ENCODE measurements around the gene NOVA2. TPM values are rescaled to one million over a fixed set of nuclear protein-coding genes. Genes with fewer than 3 reads are reported as not detected.

Gene NOVA2
- total RNA-seq, 1 experiment from 2014 or later = 0.35 TPM

DNA sequence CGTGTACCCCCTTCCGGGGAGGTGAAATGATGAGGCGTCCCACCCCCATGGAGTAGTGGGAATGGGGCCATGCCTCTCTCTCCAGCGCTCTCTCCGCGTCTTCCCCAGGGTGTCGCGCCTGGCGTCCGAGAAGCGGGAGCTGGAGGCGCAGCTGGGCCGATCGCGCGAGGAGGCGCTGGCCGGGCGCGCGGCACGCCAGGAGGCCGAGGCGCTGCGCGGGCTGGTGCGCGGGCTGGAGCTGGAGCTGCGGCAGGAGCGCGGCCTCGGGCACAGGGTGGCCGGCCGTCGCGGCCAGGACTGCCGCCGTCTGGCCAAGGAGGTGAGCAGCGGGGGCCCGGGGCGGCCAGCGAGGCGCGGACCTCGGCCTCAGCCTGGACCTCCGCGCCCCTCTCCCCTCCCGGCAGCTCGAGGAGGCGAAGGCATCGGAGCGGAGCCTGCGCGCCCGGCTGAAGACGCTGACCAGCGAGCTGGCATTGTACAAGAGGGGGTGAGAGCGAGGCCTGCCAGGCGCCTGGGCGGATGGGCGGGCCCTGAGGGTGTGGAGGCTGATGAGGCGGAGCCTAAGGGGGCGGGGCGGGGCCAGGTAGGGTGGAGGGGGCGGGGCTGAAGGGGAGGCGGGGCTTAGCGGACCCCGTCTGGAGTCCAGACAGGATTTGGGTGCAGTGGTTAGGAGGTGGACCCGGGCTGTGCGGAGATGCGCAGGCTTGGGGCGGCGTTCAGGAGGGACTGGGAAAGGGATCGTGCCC is 41.4 kb upstream of the NOVA2 start:
- Histone ChIP-seq H3K36me3 (replicated peaks; ENCODE audit: control insufficient read depth, insufficient read depth, low read length) (no peaks in the 10 kb centered on the region; the same call in 1 of the 2 replicates), H3K27me3 (ENCODE audit: control insufficient read depth, insufficient read depth, low read length) (peaks cover 24% of the 10 kb centered on the region), H3K4me3 (ENCODE audit: insufficient read depth, low read depth, low read length) (peak overlapping the region; percentile 45)
- peak; percentile 99 for DNase-seq

DNA sequence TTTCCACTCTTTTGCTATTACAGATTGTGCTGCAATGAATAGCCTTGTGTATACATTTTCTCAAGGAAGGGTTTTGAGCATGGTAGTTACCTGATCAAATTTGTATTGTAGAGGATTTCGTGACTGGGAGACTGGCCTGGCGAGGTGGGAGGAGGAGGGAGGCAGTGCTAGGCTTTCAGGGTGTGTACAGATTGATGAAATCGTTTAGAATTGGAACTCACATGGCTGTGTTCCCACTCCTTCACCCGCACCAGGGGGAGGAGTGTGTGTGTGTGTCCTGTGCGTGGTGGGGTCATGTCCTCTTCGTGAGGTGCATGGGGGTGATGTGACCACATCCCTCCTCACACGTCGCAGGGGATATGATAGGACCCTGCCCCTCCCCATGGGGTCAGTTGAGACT is 40.9 kb upstream of the NOVA2 start:
- H3K36me3 ChIP-seq (replicated peaks; ENCODE audit: control insufficient read depth, insufficient read depth, low read length) = no peaks in the 10 kb centered on the region; the same call in 1 of the 2 replicates

DNA sequence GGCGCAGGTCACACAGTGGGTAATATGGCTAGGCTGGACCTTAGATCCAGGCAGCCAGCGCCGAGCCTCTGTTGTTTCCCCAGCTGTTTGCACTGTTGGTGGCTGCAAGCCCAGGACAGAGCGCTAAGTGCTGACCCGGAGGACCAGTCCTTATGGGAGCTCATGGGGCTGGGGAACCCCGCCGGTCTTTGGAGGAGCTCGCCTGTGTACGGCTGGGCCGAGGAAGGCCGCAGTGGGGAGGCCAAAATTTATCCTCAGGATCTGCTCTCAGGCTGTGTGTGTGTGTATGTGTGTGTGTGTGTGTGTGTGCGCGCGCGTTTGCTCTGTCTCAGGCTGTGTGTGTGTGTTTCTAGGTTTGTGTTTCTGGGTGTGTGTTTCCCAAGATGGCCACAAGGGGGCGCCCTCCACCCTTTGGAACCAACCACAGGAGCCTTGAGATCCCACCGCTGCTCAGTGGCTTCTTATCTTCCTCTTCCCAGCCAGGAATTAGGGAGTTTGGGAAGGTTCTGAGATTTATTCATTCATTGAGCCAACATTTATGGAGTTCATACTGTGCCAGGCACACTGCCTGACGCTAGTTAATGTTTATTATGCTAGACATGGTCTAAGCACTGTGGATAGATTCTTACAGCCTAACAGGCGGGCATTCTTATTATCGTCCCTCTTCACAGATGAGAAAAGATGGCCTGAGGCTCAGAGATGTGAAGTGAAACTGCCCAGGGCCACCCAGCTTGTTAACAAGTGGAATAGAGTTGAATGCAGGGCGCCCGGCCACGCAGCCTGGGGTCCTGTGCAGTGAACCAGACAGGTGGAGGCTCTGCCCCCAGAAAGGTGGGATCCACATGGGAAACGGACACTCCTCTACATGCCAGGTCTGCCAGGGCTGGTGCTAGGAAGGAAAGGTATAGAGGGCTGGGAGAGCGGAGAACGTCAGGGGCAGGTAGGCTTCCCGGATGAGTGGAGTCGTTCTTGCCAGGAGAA is 36.2 kb upstream of the NOVA2 start:
- Histone ChIP-seq H3K4me3 (ENCODE audit: insufficient read depth, low read depth, low read length) (no peak overlapping the region), H3K27me3 (ENCODE audit: control insufficient read depth, insufficient read depth, low read length) (peaks cover 8% of the 10 kb centered on the region), H3K36me3 (replicated peaks; ENCODE audit: control insufficient read depth, insufficient read depth, low read length) (peaks cover 2% of the 10 kb centered on the region)
- DNase-seq = peak; percentile 89

More for the DNA sequence above, 40.9 kb upstream of the NOVA2 start:
- DNase-seq = no peak
- Histone ChIP-seq H3K27me3 (ENCODE audit: control insufficient read depth, insufficient read depth, low read length) (peaks cover 24% of the 10 kb centered on the region), H3K4me3 (ENCODE audit: insufficient read depth, low read depth, low read length) (peak overlapping the region; percentile 45)

DNA sequence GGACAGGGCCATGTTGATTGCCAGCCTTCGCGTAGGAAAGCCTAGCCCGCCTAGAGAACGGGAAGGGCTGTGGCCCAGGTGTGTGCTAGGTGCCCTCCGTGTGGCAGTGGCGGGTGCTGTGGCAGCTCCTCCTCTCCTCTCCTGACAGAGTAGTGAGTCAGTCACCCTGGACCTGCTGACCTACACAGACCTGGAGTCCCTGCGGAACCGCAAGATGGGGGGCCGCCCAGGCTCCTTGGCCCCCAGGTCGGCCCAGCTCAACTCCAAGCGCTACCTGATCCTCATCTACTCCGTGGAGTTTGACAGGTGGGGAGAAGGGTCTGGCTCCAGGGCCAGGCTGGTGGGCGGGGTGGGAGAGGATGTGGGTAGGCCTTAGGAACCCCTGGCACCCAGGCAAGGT is 32.7 kb upstream of the NOVA2 start:
- H3K27me3 ChIP-seq (ENCODE audit: control insufficient read depth, insufficient read depth, low read length) = no peaks in the 10 kb centered on the region
- no peak for DNase-seq
- H3K4me3 ChIP-seq (ENCODE audit: insufficient read depth, low read depth, low read length) = no peak overlapping the region
- peaks cover 3% of the 10 kb centered on the region for H3K36me3 ChIP-seq (replicated peaks; ENCODE audit: control insufficient read depth, insufficient read depth, low read length)

DNA sequence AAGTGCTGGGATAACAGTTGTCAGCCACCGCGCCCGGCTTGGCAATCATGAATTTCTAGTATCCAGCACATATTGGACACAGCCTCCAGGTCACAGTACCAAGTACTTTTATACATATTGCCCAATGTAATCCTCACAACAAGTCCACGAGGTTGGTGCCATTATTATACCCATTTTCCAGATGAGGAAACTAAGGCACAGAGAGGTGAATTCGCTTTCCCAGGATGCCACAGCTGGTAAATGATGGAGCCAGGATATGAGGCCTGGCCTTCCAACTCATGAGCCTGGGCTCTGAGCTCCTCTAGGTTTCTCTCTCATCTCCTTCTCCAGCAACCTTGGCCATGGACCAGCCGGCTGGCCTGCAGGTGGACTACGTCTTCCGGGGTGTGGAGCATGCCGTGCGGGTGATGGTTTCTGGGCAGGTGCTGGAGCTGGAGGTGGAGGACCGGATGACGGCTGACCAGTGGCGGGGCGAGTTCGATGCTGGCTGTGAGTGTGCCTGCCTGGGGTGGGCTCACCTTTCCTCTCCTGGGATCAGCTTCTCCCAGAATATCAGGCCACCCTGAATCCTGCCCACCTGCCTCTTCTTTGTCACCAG is 29.1 kb upstream of the NOVA2 start:
- Histone ChIP-seq H3K36me3 (replicated peaks; ENCODE audit: control insufficient read depth, insufficient read depth, low read length) (peaks cover 3% of the 10 kb centered on the region; the same call in 1 of the 2 replicates), H3K4me3 (ENCODE audit: insufficient read depth, low read depth, low read length) (no peak overlapping the region), H3K27me3 (ENCODE audit: control insufficient read depth, insufficient read depth, low read length) (peaks cover 5% of the 10 kb centered on the region; the same call in 1 of the 2 replicates)
- no peak for DNase-seq

DNA sequence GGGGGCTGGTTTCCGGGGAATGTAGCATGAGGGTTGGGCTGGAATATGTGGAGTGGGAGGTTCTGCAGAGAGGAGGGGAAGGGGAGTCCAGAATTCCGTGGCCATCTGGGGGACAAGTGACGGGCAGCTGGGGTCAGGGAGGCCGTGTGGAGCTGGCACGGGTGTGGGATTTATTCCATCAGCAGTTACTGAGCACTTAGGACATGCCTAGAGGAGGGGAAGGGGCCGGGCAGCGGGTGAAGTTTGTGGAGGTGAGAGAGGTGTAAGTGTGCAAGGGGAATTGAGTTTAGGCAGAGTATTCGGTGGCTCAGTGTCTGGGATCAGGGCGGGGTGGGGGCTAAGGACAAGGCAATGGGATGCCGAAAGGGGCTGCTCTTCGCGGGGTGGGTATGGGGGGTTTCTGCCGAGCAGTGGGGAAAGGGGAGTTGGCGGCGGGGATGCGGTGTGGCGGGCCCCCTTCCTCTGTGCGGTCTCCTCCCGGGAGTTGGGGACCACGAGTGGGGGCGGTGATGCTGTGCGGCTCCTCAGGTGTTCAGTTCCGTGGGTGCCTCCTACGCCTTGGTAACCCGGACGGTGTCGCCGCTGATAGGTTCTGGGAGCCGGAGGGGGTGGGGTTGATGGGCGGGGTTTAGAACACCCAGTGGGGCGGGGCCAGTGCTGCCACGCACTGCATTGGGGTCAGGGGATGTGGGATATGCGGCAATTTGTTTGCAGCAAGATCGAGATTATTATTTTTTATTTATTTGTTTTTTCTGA is 27.0 kb upstream of the NOVA2 start:
- DNase-seq = peak; percentile 96
- Histone ChIP-seq H3K36me3 (replicated peaks; ENCODE audit: control insufficient read depth, insufficient read depth, low read length) (peaks cover 4% of the 10 kb centered on the region), H3K27me3 (ENCODE audit: control insufficient read depth, insufficient read depth, low read length) (peaks cover 5% of the 10 kb centered on the region; the same call in 1 of the 2 replicates), H3K4me3 (ENCODE audit: insufficient read depth, low read depth, low read length) (peak overlapping the region; percentile 58)

DNA sequence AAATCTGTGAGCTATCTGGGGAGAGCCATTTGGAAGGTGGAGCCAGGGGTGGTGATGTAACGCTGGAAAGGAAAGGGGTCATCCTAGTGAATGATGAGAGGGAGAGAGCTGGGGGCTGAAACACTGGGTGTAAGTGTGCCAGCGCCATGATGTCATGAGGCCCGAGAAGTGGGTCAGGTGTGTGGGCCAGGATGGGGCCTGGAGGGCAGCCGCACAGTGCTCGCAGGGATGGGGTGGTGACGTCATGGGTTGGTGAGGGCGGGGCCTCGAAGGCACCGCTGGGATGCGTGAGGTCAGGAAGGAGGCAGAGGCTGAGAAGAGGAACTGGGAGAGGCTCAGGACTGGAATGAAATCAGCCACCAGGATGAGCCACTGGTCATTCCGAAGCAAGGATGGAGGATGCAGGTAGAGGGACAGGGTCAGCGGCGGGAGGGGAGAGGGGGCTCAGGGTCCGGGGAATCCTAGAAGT is 26.0 kb upstream of the NOVA2 start:
- Histone ChIP-seq H3K36me3 (replicated peaks; ENCODE audit: control insufficient read depth, insufficient read depth, low read length) (peaks cover 4% of the 10 kb centered on the region), H3K4me3 (ENCODE audit: insufficient read depth, low read depth, low read length) (peak overlapping the region; percentile 58; the same call in 1 of the 2 replicates), H3K27me3 (ENCODE audit: control insufficient read depth, insufficient read depth, low read length) (peaks cover 5% of the 10 kb centered on the region; the same call in 1 of the 2 replicates)
- DNase-seq = peak; percentile 91

DNA sequence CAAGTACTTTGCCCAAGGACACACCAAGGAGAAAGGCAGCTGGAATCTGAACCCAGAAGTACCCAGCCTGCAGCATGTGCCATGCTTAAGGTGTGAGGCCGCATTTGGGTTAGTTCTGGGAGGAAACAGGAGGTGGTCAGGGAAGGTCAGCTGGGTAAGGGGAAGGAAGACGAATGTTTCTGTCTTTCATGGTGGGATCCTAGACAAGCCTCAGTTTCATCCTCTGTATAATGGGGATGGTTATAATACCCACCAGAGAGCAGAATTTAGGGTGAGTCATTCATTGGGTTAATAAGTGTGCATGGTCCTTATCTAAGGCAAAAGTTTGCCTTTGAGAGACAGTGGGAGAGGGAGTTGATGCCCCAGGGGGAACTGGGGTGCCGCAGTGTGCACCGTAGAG is 25.2 kb upstream of the NOVA2 start:
- Histone ChIP-seq H3K27me3 (ENCODE audit: control insufficient read depth, insufficient read depth, low read length) (peaks cover 5% of the 10 kb centered on the region; the same call in 1 of the 2 replicates), H3K4me3 (ENCODE audit: insufficient read depth, low read depth, low read length) (no peak overlapping the region), H3K36me3 (replicated peaks; ENCODE audit: control insufficient read depth, insufficient read depth, low read length) (peaks cover 4% of the 10 kb centered on the region)
- no peak for DNase-seq

DNA sequence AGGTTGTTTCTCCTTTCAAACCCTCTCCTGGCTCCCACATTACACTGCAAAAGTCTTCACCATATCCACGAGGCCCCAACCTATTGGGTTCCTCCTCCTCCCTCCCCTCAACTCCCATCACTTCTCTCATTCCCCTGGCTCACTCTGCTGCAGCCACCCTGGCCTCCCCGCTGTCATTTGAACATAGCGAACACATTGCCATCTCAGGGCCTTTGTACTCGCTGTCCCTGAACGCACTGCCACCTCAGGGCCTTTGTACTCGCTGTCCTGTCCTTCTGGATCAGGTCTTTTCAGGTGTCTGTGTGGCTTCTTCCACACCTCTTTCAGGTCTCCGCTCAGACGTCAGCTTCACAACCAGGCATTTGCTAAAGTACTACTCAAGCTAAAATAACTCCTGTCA is 23.3 kb upstream of the NOVA2 start:
- DNase-seq = no peak

DNA sequence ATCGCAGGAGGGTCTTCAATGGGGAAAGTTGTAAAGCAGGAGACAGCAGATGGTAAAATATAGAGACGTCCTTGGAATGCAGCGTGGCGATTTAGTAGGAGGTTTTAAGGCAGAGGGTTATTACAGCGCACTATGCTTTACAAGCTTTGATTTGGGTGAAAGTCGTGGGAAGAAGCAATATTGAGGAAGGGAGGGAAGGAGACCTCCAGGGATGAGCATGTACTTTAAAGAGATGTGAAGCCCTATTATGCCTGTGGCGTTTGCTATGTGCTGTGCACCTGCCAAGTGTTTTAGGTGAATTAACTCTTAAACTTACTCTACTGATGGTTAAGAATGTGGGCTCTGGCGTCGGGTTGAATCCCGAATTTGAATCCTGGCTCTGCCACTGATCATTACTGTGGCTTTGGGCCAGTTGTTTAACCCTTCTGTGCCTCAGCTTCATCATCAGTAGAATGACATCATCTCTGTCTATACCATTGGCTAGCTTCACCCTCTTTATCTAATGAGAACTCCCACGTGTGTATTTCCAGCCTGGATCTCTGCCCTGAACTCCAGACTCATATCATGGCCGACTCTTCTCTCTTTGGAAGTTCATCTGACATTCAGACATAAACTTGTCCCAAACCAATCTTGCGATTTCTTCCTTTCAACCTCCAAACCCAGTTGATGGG is 22.2 kb upstream of the NOVA2 start:
- no peak for DNase-seq
- H3K4me3 ChIP-seq (ENCODE audit: insufficient read depth, low read depth, low read length) = peak overlapping the region; percentile 61
- peaks cover 3% of the 10 kb centered on the region for H3K36me3 ChIP-seq (replicated peaks; ENCODE audit: control insufficient read depth, insufficient read depth, low read length)
- peaks cover 5% of the 10 kb centered on the region; the same call in 1 of the 2 replicates for H3K27me3 ChIP-seq (ENCODE audit: control insufficient read depth, insufficient read depth, low read length)

More for the DNA sequence above, 23.3 kb upstream of the NOVA2 start:
- peaks cover 5% of the 10 kb centered on the region; the same call in 1 of the 2 replicates for H3K27me3 ChIP-seq (ENCODE audit: control insufficient read depth, insufficient read depth, low read length)
- peaks cover 3% of the 10 kb centered on the region for H3K36me3 ChIP-seq (replicated peaks; ENCODE audit: control insufficient read depth, insufficient read depth, low read length)
- no peak overlapping the region for H3K4me3 ChIP-seq (ENCODE audit: insufficient read depth, low read depth, low read length)

DNA sequence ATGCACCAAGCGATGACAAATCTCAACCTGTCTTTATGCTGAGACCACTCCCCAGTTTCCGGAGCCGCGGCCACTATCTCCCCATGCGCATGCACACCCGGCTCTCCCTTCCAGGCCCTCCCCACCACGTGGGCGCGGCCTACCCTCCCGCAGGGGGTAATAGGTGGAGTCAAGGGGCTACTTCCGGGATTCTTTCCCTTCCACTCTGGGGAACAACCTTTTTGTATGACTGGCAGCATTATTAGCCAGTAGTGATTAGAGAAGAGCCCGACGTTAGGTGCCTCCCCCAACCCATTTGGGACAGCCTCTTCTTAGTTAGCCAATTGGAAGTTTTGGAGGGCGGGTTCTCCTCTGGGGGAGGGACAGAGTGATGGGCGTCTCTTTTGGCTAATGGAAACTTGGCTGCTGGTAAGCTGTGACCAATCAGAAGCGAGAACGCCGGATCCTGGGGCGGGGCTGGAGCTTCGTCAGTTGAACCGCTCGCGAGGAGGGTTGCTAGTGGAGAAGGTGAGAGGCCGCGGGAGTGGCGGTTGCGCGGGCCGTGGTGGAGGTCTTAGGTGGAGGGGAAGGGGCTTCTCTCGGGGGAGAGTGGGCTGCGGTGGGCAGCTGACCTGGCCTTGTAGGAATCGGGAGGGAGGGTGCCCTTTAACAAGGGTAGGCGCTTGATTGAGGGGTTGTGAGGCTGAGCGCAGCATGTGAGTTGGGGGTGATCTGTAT is 21.5 kb upstream of the NOVA2 start, which contains the start of gene CCDC61:
Gene CCDC61 (plus strand): TSS at position 470 of the 717 bp plus-strand sequence. CDS start 7,552 bp downstream, outside the sequence.
- peak within 1 kb of the TSS; percentile 61 for H3K4me3 ChIP-seq (ENCODE audit: insufficient read depth, low read depth, low read length)
- H3K36me3 ChIP-seq (replicated peaks; ENCODE audit: control insufficient read depth, insufficient read depth, low read length) = peaks cover 3% of the 10 kb centered on the region
- DNase-seq = peak; percentile 99
- H3K27me3 ChIP-seq (ENCODE audit: control insufficient read depth, insufficient read depth, low read length) = peaks cover under 1% of the 10 kb centered on the region; the same call in 1 of the 2 replicates

DNA sequence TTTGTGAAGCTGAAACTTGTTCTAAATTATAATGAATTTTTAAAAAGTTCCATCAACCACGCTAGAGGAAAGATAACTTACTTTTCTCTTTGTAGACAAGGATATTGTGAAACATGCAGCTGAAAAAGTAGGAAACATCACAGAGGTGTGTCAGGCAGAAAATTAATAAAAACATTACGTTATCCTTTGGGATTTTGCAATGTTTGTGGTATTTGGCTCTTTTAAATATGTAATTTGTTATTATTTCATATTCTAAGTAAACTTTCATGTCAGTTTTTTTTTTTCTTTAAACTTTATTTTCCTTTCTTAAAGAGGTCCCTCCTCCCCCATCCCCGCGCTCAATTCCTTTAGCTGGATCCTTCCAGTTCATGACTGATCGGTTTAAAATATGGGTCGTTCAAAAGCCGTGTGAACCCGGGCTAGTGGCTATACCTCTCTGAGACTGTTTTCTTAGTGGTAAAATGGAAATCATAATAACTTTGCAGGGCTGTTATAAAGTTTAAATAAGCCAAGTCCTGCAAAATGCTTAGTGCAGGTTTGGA is 20.9 kb upstream of the NOVA2 start:
- no peaks in the 10 kb centered on the region for H3K27me3 ChIP-seq (ENCODE audit: control insufficient read depth, insufficient read depth, low read length)
- DNase-seq = no peak

More for the DNA sequence above, 20.9 kb upstream of the NOVA2 start:
- H3K36me3 ChIP-seq (replicated peaks; ENCODE audit: control insufficient read depth, insufficient read depth, low read length) = peaks cover 3% of the 10 kb centered on the region
- H3K4me3 ChIP-seq (ENCODE audit: insufficient read depth, low read depth, low read length) = peak overlapping the region; percentile 22
